ACHN (cell line): ENCODE measurements around the gene BTG2.

Experiments
- DNase-seq: peaks from one replicate; pipeline ENCODE4 v3.0.0-alpha.2; 2015
- in situ Hi-C: cut with HindIII; loops from 2 replicates; pipeline ENCODE4 v1.10.0; 2017; ENCODE audit warnings: low sequenced_read_pairs, low pct_ligation_motif_present, low pct_unique_long_range_greater_than_20kb

BTG2 gene

GRCh38 chr1:203351037-203351625 lies 45.8 kb downstream of the BTG2 start, which contains the start of gene FMOD:
Gene FMOD, minus strand, starts transcription at chr1:203351122. Its CDS starts 2,852 bp downstream, at chr1:203348270.
- in situ Hi-C loops, result no loop called here
- DNase-seq, result no peak

GRCh38 chr1:203353486-203353885 lies 48.2 kb downstream of the BTG2 start:
- DNase-seq, result no peak
- in situ Hi-C loops, result no loop called here

- DNase-seq, result no peak
- in situ Hi-C loops, result no loop called here
Observed at GRCh38 chr1:203354246-203354645, 48.9 kb downstream of the BTG2 start.

- in situ Hi-C loops, result no loop called here
- no peak for DNase-seq
Observed at GRCh38 chr1:203359010-203359571, 53.8 kb downstream of the BTG2 start.
